WTC11 (cell line): ENCODE measurements around the gene PRR15.

Experiments
- CTCF ChIP-seq: fragments of 200-600 bp; IDR thresholded peaks from 2 replicates; pipeline ENCODE4 v1.8.0; 2022; ENCODE audit warnings: antibody characterized with exemption
- FOXK1 ChIP-seq: sonication (generic); formaldehyde crosslinking; IDR thresholded peaks from 2 replicates; pipeline ENCODE4 v1.8.0; 2022; ENCODE audit warnings: mild to moderate bottlenecking, moderate library complexity, missing genetic modification reagents
- FOXP4 ChIP-seq: sonication (generic); formaldehyde crosslinking; IDR thresholded peaks from 2 replicates; pipeline ENCODE4 v1.8.0; 2022; ENCODE audit warnings: mild to moderate bottlenecking, missing genetic modification reagents
- GABPB1 ChIP-seq: sonication (generic); formaldehyde crosslinking; IDR thresholded peaks from 2 replicates; pipeline ENCODE4 v1.8.1; 2023; ENCODE audit warnings: mild to moderate bottlenecking, missing genetic modification reagents
- NR2C2 ChIP-seq: sonication (generic); formaldehyde crosslinking; IDR thresholded peaks from 2 replicates; pipeline ENCODE4 v1.8.0; 2022; ENCODE audit warnings: mild to moderate bottlenecking, missing genetic modification reagents
- ZBTB43 ChIP-seq: sonication (generic); formaldehyde crosslinking; IDR thresholded peaks from 2 replicates; pipeline ENCODE4 v1.8.1; 2023; ENCODE audit warnings: mild to moderate bottlenecking, missing genetic modification reagents
- ZNF121 ChIP-seq: sonication (generic); formaldehyde crosslinking; IDR thresholded peaks from 2 replicates; pipeline ENCODE4 v1.8.0; 2023; ENCODE audit warnings: missing genetic modification reagents
- ZNF232 ChIP-seq: sonication (generic); formaldehyde crosslinking; IDR thresholded peaks from 2 replicates; pipeline ENCODE4 v1.8.0; 2022; ENCODE audit warnings: mild to moderate bottlenecking, missing genetic modification reagents
- TF ChIP-seq, protein P1 (sequence below): sonication (generic); formaldehyde crosslinking; IDR thresholded peaks from 2 replicates; pipeline ENCODE4 v1.8.0; 2022; ENCODE audit warnings: mild to moderate bottlenecking, missing genetic modification reagents
- TF ChIP-seq, protein P2 (sequence below): sonication (generic); formaldehyde crosslinking; IDR thresholded peaks from 2 replicates; pipeline ENCODE4 v1.8.1; 2023; ENCODE audit warnings: mild to moderate bottlenecking, moderate library complexity, missing genetic modification reagents
- TF ChIP-seq, protein P3 (sequence below): sonication (generic); formaldehyde crosslinking; IDR thresholded peaks from 2 replicates; pipeline ENCODE4 v1.8.1; 2023; ENCODE audit warnings: mild to moderate bottlenecking, missing genetic modification reagents, moderate library complexity
- TF ChIP-seq, protein P4 (sequence below): sonication (generic); formaldehyde crosslinking; IDR thresholded peaks from 2 replicates; pipeline ENCODE4 v1.8.1; 2022; ENCODE audit warnings: low read depth, mild to moderate bottlenecking, moderate library complexity, missing genetic modification reagents, borderline replicate concordance
- TF ChIP-seq, protein P5 (sequence below): sonication (generic); formaldehyde crosslinking; IDR thresholded peaks from 2 replicates; pipeline ENCODE4 v1.8.1; 2022; ENCODE audit warnings: mild to moderate bottlenecking, missing genetic modification reagents, moderate library complexity, borderline replicate concordance

DNA sequence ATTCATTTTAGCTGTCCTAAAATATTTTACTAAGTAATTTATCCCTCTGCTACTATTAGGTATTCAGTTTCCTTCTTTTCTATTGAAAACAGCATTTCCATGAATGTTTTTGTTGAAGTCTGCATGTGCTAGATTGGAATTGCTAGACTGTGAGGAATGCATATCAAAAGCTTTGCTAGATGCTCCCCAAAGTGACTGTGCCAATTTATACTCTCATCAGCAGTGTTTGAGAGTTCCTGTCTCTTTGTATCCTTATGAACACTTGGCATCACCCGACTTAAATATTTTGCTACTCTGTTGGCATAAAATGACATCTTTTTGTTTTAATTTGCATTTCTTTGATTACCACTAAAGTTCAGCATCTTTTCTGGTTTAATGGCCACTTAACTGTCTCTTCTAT, 45.0 kb upstream of the PRR15 start:
- TF ChIP-seq CTCF (no peak), FOXP4 (no peak), GABPB1 (no peak), NR2C2 (CRISPR knock-in tag) (no peak), ZNF121 (no peak), ZBTB43 (CRISPR knock-in tag) (no peak), ZNF232 (CRISPR knock-in tag) (no peak), FOXK1 (no peak)
- TF ChIP-seq, protein P1, sequence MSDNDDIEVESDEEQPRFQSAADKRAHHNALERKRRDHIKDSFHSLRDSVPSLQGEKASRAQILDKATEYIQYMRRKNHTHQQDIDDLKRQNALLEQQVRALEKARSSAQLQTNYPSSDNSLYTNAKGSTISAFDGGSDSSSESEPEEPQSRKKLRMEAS, result no peak
- TF ChIP-seq, protein P2, sequence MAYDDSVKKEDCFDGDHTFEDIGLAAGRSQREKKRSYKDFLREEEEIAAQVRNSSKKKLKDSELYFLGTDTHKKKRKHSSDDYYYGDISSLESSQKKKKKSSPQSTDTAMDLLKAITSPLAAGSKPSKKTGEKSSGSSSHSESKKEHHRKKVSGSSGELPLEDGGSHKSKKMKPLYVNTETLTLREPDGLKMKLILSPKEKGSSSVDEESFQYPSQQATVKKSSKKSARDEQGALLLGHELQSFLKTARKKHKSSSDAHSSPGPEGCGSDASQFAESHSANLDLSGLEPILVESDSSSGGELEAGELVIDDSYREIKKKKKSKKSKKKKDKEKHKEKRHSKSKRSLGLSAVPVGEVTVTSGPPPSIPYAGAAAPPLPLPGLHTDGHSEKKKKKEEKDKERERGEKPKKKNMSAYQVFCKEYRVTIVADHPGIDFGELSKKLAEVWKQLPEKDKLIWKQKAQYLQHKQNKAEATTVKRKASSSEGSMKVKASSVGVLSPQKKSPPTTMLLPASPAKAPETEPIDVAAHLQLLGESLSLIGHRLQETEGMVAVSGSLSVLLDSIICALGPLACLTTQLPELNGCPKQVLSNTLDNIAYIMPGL (CRISPR knock-in tag), result no peak
- TF ChIP-seq, protein P3, sequence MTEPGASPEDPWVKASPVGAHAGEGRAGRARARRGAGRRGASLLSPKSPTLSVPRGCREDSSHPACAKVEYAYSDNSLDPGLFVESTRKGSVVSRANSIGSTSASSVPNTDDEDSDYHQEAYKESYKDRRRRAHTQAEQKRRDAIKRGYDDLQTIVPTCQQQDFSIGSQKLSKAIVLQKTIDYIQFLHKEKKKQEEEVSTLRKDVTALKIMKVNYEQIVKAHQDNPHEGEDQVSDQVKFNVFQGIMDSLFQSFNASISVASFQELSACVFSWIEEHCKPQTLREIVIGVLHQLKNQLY (CRISPR knock-in tag), result no peak
- TF ChIP-seq, protein P4, sequence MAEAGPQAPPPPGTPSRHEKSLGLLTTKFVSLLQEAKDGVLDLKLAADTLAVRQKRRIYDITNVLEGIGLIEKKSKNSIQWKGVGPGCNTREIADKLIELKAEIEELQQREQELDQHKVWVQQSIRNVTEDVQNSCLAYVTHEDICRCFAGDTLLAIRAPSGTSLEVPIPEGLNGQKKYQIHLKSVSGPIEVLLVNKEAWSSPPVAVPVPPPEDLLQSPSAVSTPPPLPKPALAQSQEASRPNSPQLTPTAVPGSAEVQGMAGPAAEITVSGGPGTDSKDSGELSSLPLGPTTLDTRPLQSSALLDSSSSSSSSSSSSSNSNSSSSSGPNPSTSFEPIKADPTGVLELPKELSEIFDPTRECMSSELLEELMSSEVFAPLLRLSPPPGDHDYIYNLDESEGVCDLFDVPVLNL, result no peak
- TF ChIP-seq, protein P5, sequence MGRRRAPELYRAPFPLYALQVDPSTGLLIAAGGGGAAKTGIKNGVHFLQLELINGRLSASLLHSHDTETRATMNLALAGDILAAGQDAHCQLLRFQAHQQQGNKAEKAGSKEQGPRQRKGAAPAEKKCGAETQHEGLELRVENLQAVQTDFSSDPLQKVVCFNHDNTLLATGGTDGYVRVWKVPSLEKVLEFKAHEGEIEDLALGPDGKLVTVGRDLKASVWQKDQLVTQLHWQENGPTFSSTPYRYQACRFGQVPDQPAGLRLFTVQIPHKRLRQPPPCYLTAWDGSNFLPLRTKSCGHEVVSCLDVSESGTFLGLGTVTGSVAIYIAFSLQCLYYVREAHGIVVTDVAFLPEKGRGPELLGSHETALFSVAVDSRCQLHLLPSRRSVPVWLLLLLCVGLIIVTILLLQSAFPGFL, result no peak
